Hair follicle dermal papilla cell (primary cell): ENCODE results near the gene SUPT16H. TPM values are rescaled to one million over a fixed set of nuclear protein-coding genes. Genes with fewer than 3 reads are reported as not detected.

ENCODE experiments used
- small RNA-seq: library from RNA; depleted of rRNA; stranded (forward); fragments of <200 nt; gene quantifications from one replicate; pipeline ENCODE3, GENCODE V24; 2012
- total RNA-seq: library from RNA; depleted of rRNA; stranded (reverse); fragments of >200 nt; gene quantifications from 2 replicates; pipeline ENCODE4 v1.2.3, GENCODE V29; 2012

Gene SUPT16H
- total RNA-seq = 57.6 and 68.2 TPM in 2 replicates

GRCh38 chr14:21383848-21384493, at the start of gene SUPT16H:
TSS of gene SUPT16H (minus strand) at chr14:21384019. CDS start at chr14:21383927, 92 bp downstream.

Small RNA genes within 50 kb of the gene (small RNA-seq; reads per million reads assigned to genes)
- gene RN7SL650P = not detected
- gene SNORD8 = 165 reads per million, percentile 98 among the genes with 10 or more reads in this experiment
- 324 reads per million, percentile 99 among the genes with 10 or more reads in this experiment for gene SNORD9

Other genes starting within 250 kb of the SUPT16H start
- not detected in 2 replicates for gene OR5AU1, start 228.0 kb downstream of the SUPT16H start, total RNA-seq
- gene HNRNPC, start 114.6 kb downstream of the SUPT16H start, total RNA-seq = 441 and 460 TPM in 2 replicates
- gene RPGRIP1, start 103.9 kb downstream of the SUPT16H start, total RNA-seq = not detected in 2 replicates
- 72.1 and 85.0 TPM in 2 replicates for gene CHD8, start 72.1 kb upstream of the SUPT16H start, total RNA-seq
- 32.2 and 33.3 TPM in 2 replicates for gene RAB2B, start 92.9 kb upstream of the SUPT16H start, total RNA-seq
- 27.3 and 36.0 TPM in 2 replicates for gene TOX4, start 93.2 kb upstream of the SUPT16H start, total RNA-seq
- 44.8 and 59.4 TPM in 2 replicates for gene METTL3, start 127.3 kb upstream of the SUPT16H start, total RNA-seq
- 2.7 and 4.7 TPM in 2 replicates for gene SALL2, start 142.3 kb upstream of the SUPT16H start, total RNA-seq
- not detected in 2 replicates for gene OR10G3, start 196.1 kb upstream of the SUPT16H start, total RNA-seq